Measurements from ENCODE around the gene LINGO1.
A peak's percentile ranks its signal among the peaks of the same experiment; 100 is the strongest.

Gene LINGO1

GRCh38 chr15:77667338-77668234 is 34.9 kb upstream of the LINGO1 start:
- no peaks in the 10 kb centered on the region for H3K36me3 Mint-ChIP-seq (ENCODE audit: low read depth)
- no peaks in the 10 kb centered on the region for H3K9me3 Mint-ChIP-seq
- no peak overlapping the region for H3K4me3 Mint-ChIP-seq
- no peak for TF ChIP-seq CTCF (IDR thresholded peaks at IDR 0.05; ENCODE audit: unreplicated experiment in 3 of 3)
- no peak overlapping the region for H3K27ac Mint-ChIP-seq
- peaks cover 22% of the 10 kb centered on the region for H3K4me1 Mint-ChIP-seq
- H3K27me3 Mint-ChIP-seq (ENCODE audit: low read depth), result peaks cover 32% of the 10 kb centered on the region

GRCh38 chr15:77666296-77666660 is 33.6 kb upstream of the LINGO1 start:
- Mint-ChIP-seq H3K4me3 (no peak overlapping the region), H3K9me3 (no peaks in the 10 kb centered on the region), H3K36me3 (ENCODE audit: low read depth) (no peaks in the 10 kb centered on the region), H3K4me1 (peaks cover 22% of the 10 kb centered on the region), H3K27me3 (ENCODE audit: low read depth) (peaks cover 32% of the 10 kb centered on the region), H3K27ac (no peak overlapping the region)
- TF ChIP-seq CTCF (IDR thresholded peaks at IDR 0.05; ENCODE audit: unreplicated experiment in 3 of 3), result no peak

GRCh38 chr15:77665530-77666295 is 33.0 kb upstream of the LINGO1 start:
- Mint-ChIP-seq H3K27ac (peak overlapping the region in 2 of 3 experiments; percentile 56 to 69), H3K4me3 (no peak overlapping the region), H3K27me3 (ENCODE audit: low read depth) (peaks cover 33% of the 10 kb centered on the region), H3K36me3 (ENCODE audit: low read depth) (no peaks in the 10 kb centered on the region), H3K9me3 (no peaks in the 10 kb centered on the region), H3K4me1 (peaks cover 25% of the 10 kb centered on the region)
- no peak for TF ChIP-seq CTCF (IDR thresholded peaks at IDR 0.05; ENCODE audit: unreplicated experiment in 3 of 3)

- H3K27me3 Mint-ChIP-seq (ENCODE audit: low read depth), result peaks cover 32% of the 10 kb centered on the region
- no peak for TF ChIP-seq CTCF (IDR thresholded peaks at IDR 0.05; ENCODE audit: unreplicated experiment in 3 of 3)
- no peak overlapping the region for H3K4me3 Mint-ChIP-seq
- H3K4me1 Mint-ChIP-seq, result peaks cover 29% of the 10 kb centered on the region
- no peak overlapping the region for H3K27ac Mint-ChIP-seq
- no peaks in the 10 kb centered on the region for H3K9me3 Mint-ChIP-seq
- no peaks in the 10 kb centered on the region for H3K36me3 Mint-ChIP-seq (ENCODE audit: low read depth)
These were observed 31.7 kb upstream of the LINGO1 start for GRCh38 chr15:77664428-77664827.

GRCh38 chr15:77663256-77663655 is 30.5 kb upstream of the LINGO1 start:
- H3K36me3 Mint-ChIP-seq (ENCODE audit: low read depth), result no peaks in the 10 kb centered on the region
- H3K9me3 Mint-ChIP-seq, result no peaks in the 10 kb centered on the region
- TF ChIP-seq CTCF (IDR thresholded peaks at IDR 0.05; ENCODE audit: unreplicated experiment in 3 of 3), result no peak
- peak overlapping the region in 1 of 3 experiments; percentile 32 for H3K27ac Mint-ChIP-seq
- H3K27me3 Mint-ChIP-seq (ENCODE audit: low read depth), result peaks cover 36% of the 10 kb centered on the region
- H3K4me1 Mint-ChIP-seq, result peaks cover 29% of the 10 kb centered on the region
- no peak overlapping the region for H3K4me3 Mint-ChIP-seq
